Astrocyte (in vitro differentiated cells and primary cell): ENCODE measurements around the gene KRT78. TPM values are rescaled to one million over a fixed set of nuclear protein-coding genes. Genes with fewer than 3 reads are reported as not detected.

Source experiments
- DNase-seq: peaks from one replicate; pipeline ENCODE4 v3.0.0-alpha.2; 2010; ENCODE audit warnings: low read depth
- FAIRE-seq: peaks from 2 replicates; lab custom pipeline; 2011; peaks lifted over from hg19 to GRCh38; lab: Jason Lieb, UNC
- H2AFZ ChIP-seq: 2 replicates; pipeline ENCODE4 v1.6.0; 2012; ENCODE audit warnings: low read depth, low read length, inconsistent platforms
- H3K27ac ChIP-seq: 2 replicates; pipeline ENCODE4 v1.5.1; 2011; ENCODE audit warnings: low read depth, low read length, inconsistent platforms
- H3K27me3 ChIP-seq: 2 replicates; pipeline ENCODE4 v1.6.0; 2011; ENCODE audit warnings: low read length, inconsistent platforms; ENCODE audit not compliant: insufficient read depth
- H3K36me3 ChIP-seq: 2 replicates; pipeline ENCODE4 v1.5.1; 2011; ENCODE audit warnings: low read length, inconsistent platforms; ENCODE audit not compliant: insufficient read depth
- H3K4me1 ChIP-seq: 2 replicates; pipeline ENCODE4 v1.5.1; 2011; ENCODE audit warnings: low read length, inconsistent platforms; ENCODE audit not compliant: insufficient read depth
- H3K4me2 ChIP-seq: 2 replicates; pipeline ENCODE4 v1.6.0; 2012; ENCODE audit warnings: low read length, inconsistent platforms
- H3K4me3 ChIP-seq: 2 replicates; pipeline ENCODE4 v1.5.1; 2011; ENCODE audit warnings: low read depth, mild to moderate bottlenecking, low read length, inconsistent platforms; ENCODE audit not compliant: insufficient read depth
- H3K79me2 ChIP-seq: 2 replicates; pipeline ENCODE4 v1.6.0; 2012; ENCODE audit warnings: mild to moderate bottlenecking, low read length, inconsistent platforms; ENCODE audit not compliant: insufficient read depth
- H3K9ac ChIP-seq: 2 replicates; pipeline ENCODE4 v1.6.0; 2012; ENCODE audit warnings: mild to moderate bottlenecking, low read length, inconsistent platforms
- H3K9me3 ChIP-seq: 2 replicates; pipeline ENCODE4 v1.5.1; 2012; ENCODE audit warnings: low read depth, mild to moderate bottlenecking, low read length, inconsistent platforms; ENCODE audit not compliant: insufficient read depth
- H4K20me1 ChIP-seq: 2 replicates; pipeline ENCODE4 v1.6.0; 2012; ENCODE audit warnings: low read length, inconsistent platforms; ENCODE audit not compliant: insufficient read depth
- H3K27ac Mint-ChIP-seq: one replicate; pipeline ENCODE4 v1.8.0; 2021; ENCODE audit warnings: mild to moderate bottlenecking, mixed read lengths; ENCODE audit not compliant: unreplicated experiment
- H3K27me3 Mint-ChIP-seq: one replicate; pipeline ENCODE4 v1.8.0; 2021; ENCODE audit warnings: low read depth, mixed read lengths; ENCODE audit not compliant: unreplicated experiment
- H3K36me3 Mint-ChIP-seq: one replicate; pipeline ENCODE4 v1.8.0; 2021; ENCODE audit warnings: low read depth, mixed read lengths; ENCODE audit not compliant: unreplicated experiment
- H3K4me1 Mint-ChIP-seq: one replicate; pipeline ENCODE4 v1.8.0; 2021; ENCODE audit warnings: low read depth, mixed read lengths; ENCODE audit not compliant: unreplicated experiment
- H3K4me3 Mint-ChIP-seq: one replicate; pipeline ENCODE4 v1.8.0; 2021; ENCODE audit warnings: mild to moderate bottlenecking, moderate library complexity, mixed read lengths; ENCODE audit not compliant: unreplicated experiment
- H3K9me3 Mint-ChIP-seq: one replicate; pipeline ENCODE4 v1.8.0; 2021; ENCODE audit warnings: mild to moderate bottlenecking, mixed read lengths; ENCODE audit not compliant: unreplicated experiment
- CTCF ChIP-seq: IDR thresholded peaks from 2 replicates; pipeline ENCODE4 v1.5.1; 2011; ENCODE audit warnings: low read depth, mild to moderate bottlenecking, inconsistent platforms, low read length, moderate library complexity; ENCODE audit not compliant: insufficient read depth
- EZH2 ChIP-seq: IDR thresholded peaks from 2 replicates; pipeline ENCODE4 v1.6.1; 2012; ENCODE audit warnings: mild to moderate bottlenecking, low read length, inconsistent platforms; ENCODE audit not compliant: insufficient read depth
- total RNA-seq: library from RNA; stranded (reverse); gene quantifications from 2 replicates; pipeline ENCODE4 v1.2.1, GENCODE V29; 2021

Gene KRT78
- total RNA-seq, 1 donor from 2014 or later = not detected

GRCh38 chr12:52851787-52852186 is 3.0 kb upstream of the KRT78 start:
- FAIRE-seq = no peak
- Mint-ChIP-seq H3K4me1 (no peaks in the 10 kb centered on the region), H3K27me3 (peaks cover 57% of the 10 kb centered on the region)

GRCh38 chr12:52850681-52851080 is 1.9 kb upstream of the KRT78 start:
- DNase-seq (no peak), FAIRE-seq (no peak)
- Histone ChIP-seq H3K9me3 (no peaks in the 10 kb centered on the region), H4K20me1 (no peaks in the 10 kb centered on the region), H3K27ac (no peak overlapping the region), H2AFZ (no peak overlapping the region), H3K27me3 (peaks cover 2% of the 10 kb centered on the region), H3K4me3 (no peak overlapping the region), H3K9ac (no peak overlapping the region), H3K79me2 (no peaks in the 10 kb centered on the region), H3K36me3 (no peaks in the 10 kb centered on the region), H3K4me2 (no peak overlapping the region), H3K4me1 (peaks cover 7% of the 10 kb centered on the region)
- H3K36me3 Mint-ChIP-seq = peaks cover 1% of the 10 kb centered on the region
- H3K27ac Mint-ChIP-seq = no peak overlapping the region
- H3K9me3 Mint-ChIP-seq = peaks cover 7% of the 10 kb centered on the region
- no peaks in the 10 kb centered on the region for H3K4me1 Mint-ChIP-seq
- peaks cover 64% of the 10 kb centered on the region for H3K27me3 Mint-ChIP-seq
- no peak overlapping the region for H3K4me3 Mint-ChIP-seq
- no peak for TF ChIP-seq EZH2
- no peak for TF ChIP-seq CTCF

More at GRCh38 chr12:52851787-52852186, 3.0 kb upstream of the KRT78 start:
- TF ChIP-seq EZH2 (no peak), CTCF (no peak)
- H3K27ac Mint-ChIP-seq = no peak overlapping the region
- no peak overlapping the region for H3K4me3 ChIP-seq
- no peak overlapping the region for H3K4me2 ChIP-seq
- H3K4me3 Mint-ChIP-seq = no peak overlapping the region
- H3K27ac ChIP-seq = no peak overlapping the region
- H3K27me3 ChIP-seq = peaks cover 2% of the 10 kb centered on the region
- peaks cover 7% of the 10 kb centered on the region for H3K4me1 ChIP-seq
- H3K9me3 ChIP-seq = no peaks in the 10 kb centered on the region
- no peaks in the 10 kb centered on the region for H3K36me3 ChIP-seq
- no peak overlapping the region for H3K9ac ChIP-seq
- H4K20me1 ChIP-seq = no peaks in the 10 kb centered on the region
- no peak for DNase-seq
- no peak overlapping the region for H2AFZ ChIP-seq
- H3K9me3 Mint-ChIP-seq = peaks cover 7% of the 10 kb centered on the region
- H3K36me3 Mint-ChIP-seq = peaks cover 1% of the 10 kb centered on the region
- H3K79me2 ChIP-seq = no peaks in the 10 kb centered on the region

- Histone ChIP-seq H3K27me3 (peaks cover 2% of the 10 kb centered on the region), H3K4me1 (peaks cover 7% of the 10 kb centered on the region), H3K4me2 (no peak overlapping the region), H3K79me2 (no peaks in the 10 kb centered on the region), H2AFZ (no peak overlapping the region), H4K20me1 (no peaks in the 10 kb centered on the region), H3K4me3 (no peak overlapping the region), H3K9me3 (no peaks in the 10 kb centered on the region), H3K9ac (no peak overlapping the region), H3K27ac (no peak overlapping the region), H3K36me3 (no peaks in the 10 kb centered on the region)
- DNase-seq (no peak), FAIRE-seq (no peak)
- H3K4me3 Mint-ChIP-seq = no peak overlapping the region
- no peaks in the 10 kb centered on the region for H3K4me1 Mint-ChIP-seq
- no peak overlapping the region for H3K27ac Mint-ChIP-seq
- TF ChIP-seq CTCF (no peak), EZH2 (no peak)
- H3K9me3 Mint-ChIP-seq = peaks cover 10% of the 10 kb centered on the region
- peaks cover 70% of the 10 kb centered on the region for H3K27me3 Mint-ChIP-seq
- H3K36me3 Mint-ChIP-seq = peaks cover 1% of the 10 kb centered on the region
These were observed 717 bp upstream of the KRT78 start for GRCh38 chr12:52849511-52849910.
